Transverse colon (tissue), 4 donors: ENCODE measurements around the gene RNF169. TPM values are rescaled to one million over a fixed set of nuclear protein-coding genes. Genes with fewer than 3 reads are reported as not detected.

Experiments
- DNase-seq: peaks from one replicate; pipeline ENCODE4 v3.0.0-alpha.2; 2019
- H3K27ac ChIP-seq, 4 donors: fragments of 200-600 bp; sonication (generic); 2 replicates each; pipeline ENCODE4 v1.5.1; 2016 to 2018; ENCODE audit warnings: inconsistent platforms in 4 of 4
- H3K27me3 ChIP-seq: fragments of 200-600 bp; sonication (generic); 2 replicates; pipeline ENCODE4 v1.5.1; 2017; ENCODE audit warnings: inconsistent platforms
- H3K36me3 ChIP-seq, 4 donors: fragments of 200-600 bp; sonication (generic); 2 replicates each; pipeline ENCODE4 v1.5.1; 2017 to 2019; ENCODE audit warnings: inconsistent platforms in 4 of 4
- H3K4me1 ChIP-seq, 4 donors: fragments of 200-600 bp; sonication (generic); 2 replicates each; pipeline ENCODE4 v1.5.1; 2017 to 2020; ENCODE audit warnings: inconsistent platforms in 4 of 4
- H3K4me3 ChIP-seq, 4 donors: fragments of 200-600 bp; sonication (generic); 1 replicate in 1 of 4; 2 replicates in 3 of 4; pipeline versions ENCODE4 v1.5.1 to v1.6.1; 2017 to 2019; ENCODE audit warnings: inconsistent platforms in 4 of 4
- H3K9me3 ChIP-seq, 2 donors: fragments of 200-600 bp; sonication (generic); 2 replicates each; pipeline ENCODE4 v1.5.1; 2017 to 2019; ENCODE audit warnings: inconsistent platforms in 2 of 2
- CTCF ChIP-seq, 5 experiments: fragments of 200-600 bp in 3 of 5; fragments of 450-650 bp in 2 of 5; sonication (generic) in 3 of 5; IDR thresholded peaks; 1 replicate in 2 of 5; 2 replicates in 3 of 5; pipeline ENCODE4 v1.5.1; 2016 to 2017; ENCODE audit warnings: antibody characterized with exemption in 5 of 5, inconsistent platforms in 3 of 5, mild to moderate bottlenecking in 2 of 5, moderate library complexity in 1 of 5
- EP300 ChIP-seq: sonication (generic); formaldehyde crosslinking; IDR thresholded peaks from one replicate; pipeline ENCODE4 v1.6.1; 2017; ENCODE audit warnings: antibody characterized with exemption, low read depth
- POLR2A ChIP-seq: fragments of 450-650 bp; IDR thresholded peaks from one replicate; pipeline ENCODE4 v1.6.1; 2016; ENCODE audit warnings: antibody characterized with exemption, mild to moderate bottlenecking, moderate library complexity
- POLR2AphosphoS5 ChIP-seq, 3 donors: sonication (generic); formaldehyde crosslinking; IDR thresholded peaks; one replicate each; pipeline ENCODE4 v1.6.1; 2016; ENCODE audit warnings: antibody characterized with exemption in 3 of 3
- WGBS, 2 donors: methylation state at CpG; one replicate each; pipeline ENCODE4 v1.1.5; 2018; ENCODE audit warnings: low coverage in 1 of 2; 5-methylcytosine and 5-hydroxymethylcytosine counted together
- in situ Hi-C, 4 donors: fragments of 200-750 bp; cut with MboI; loops; one replicate each; pipeline versions ENCODE4 v1.15.0 to v1.15.1; 2017; ENCODE audit warnings: low sequenced_read_pairs in 3 of 4, low pct_ligation_motif_present in 1 of 4, low pct_unique_long_range_greater_than_20kb in 1 of 4
- intact Hi-C: fragments of 100-400 bp; cut with DNase I; formaldehyde crosslinking; loops from one replicate; pipeline ENCODE4 v1.15.1; 2023; ENCODE audit warnings: low total_unique reads
- total RNA-seq, 4 donors: library from RNA; depleted of rRNA; stranded (reverse); fragments of >200 nt; gene quantifications; one replicate each; pipeline ENCODE4 v1.1.0, GENCODE V29; 2016

Gene RNF169
- total RNA-seq, 4 donors from 2014 or later = 15.1 to 22.4 (median 16.6) TPM

- in situ Hi-C loops = no loop called here
- TF ChIP-seq CTCF (IDR thresholded peaks at IDR 0.05) = no peak
- no peak for TF ChIP-seq EP300
- no peak for TF ChIP-seq POLR2A
- no peak for TF ChIP-seq POLR2AphosphoS5 (IDR thresholded peaks at IDR 0.05)
- Histone ChIP-seq H3K36me3 (peaks cover 0 to 8% (median 4%) of the 10 kb centered on the region in 4 donors), H3K27me3 (no peaks in the 10 kb centered on the region), H3K27ac (no peak overlapping the region), H3K4me3 (no peak overlapping the region), H3K4me1 (peaks cover 0 to 31% (median 7%) of the 10 kb centered on the region in 4 donors), H3K9me3 (no peaks in the 10 kb centered on the region)
- no peak for DNase-seq
- 88% methylated on average over 3 of the region's 3 CpGs; no CpG with 5 or more reads in 1 of the 2 donors for WGBS, 2 donors
- intact Hi-C loops = no loop called here
Observed at GRCh38 chr11:74818283-74818946, 69.8 kb downstream of the RNF169 start.

- in situ Hi-C loops (no loop called here), intact Hi-C loops (no loop called here)
- Histone ChIP-seq H3K27me3 (no peaks in the 10 kb centered on the region), H3K4me3 (no peak overlapping the region), H3K4me1 (peaks cover 0 to 31% (median 7%) of the 10 kb centered on the region in 4 donors), H3K27ac (peak overlapping the region in 2 of 4 donors; percentile 18), H3K9me3 (peaks cover 0 to 7% of the 10 kb centered on the region in 2 donors), H3K36me3 (peaks cover 0 to 15% (median 7%) of the 10 kb centered on the region in 4 donors)
- WGBS, 2 donors = 67 to 74% methylated on average over 1 of the region's 1 CpG
- DNase-seq = no peak
- TF ChIP-seq POLR2AphosphoS5 (IDR thresholded peaks at IDR 0.05) (no peak), POLR2A (no peak), EP300 (no peak), CTCF (IDR thresholded peaks at IDR 0.05) (no peak)
Observed at GRCh38 chr11:74819400-74819799, 70.8 kb downstream of the RNF169 start.

- in situ Hi-C loops (no loop called here), intact Hi-C loops (no loop called here)
- TF ChIP-seq POLR2A = no peak
- TF ChIP-seq POLR2AphosphoS5 (IDR thresholded peaks at IDR 0.05) = peak in 1 of 3 donors; percentile 17
- no peak for TF ChIP-seq CTCF (IDR thresholded peaks at IDR 0.05)
- TF ChIP-seq EP300 = no peak
- Histone ChIP-seq H3K36me3 (peaks cover 0 to 28% (median 7%) of the 10 kb centered on the region in 4 donors), H3K27ac (peak overlapping the region in 2 of 4 donors; percentile 28 to 45), H3K9me3 (peaks cover 0 to 10% of the 10 kb centered on the region in 2 donors), H3K4me1 (peaks cover 0 to 31% (median 7%) of the 10 kb centered on the region in 4 donors), H3K27me3 (no peaks in the 10 kb centered on the region), H3K4me3 (no peak overlapping the region)
- 92 to 100% methylated on average over 1 of the region's 1 CpG for WGBS, 2 donors
- DNase-seq = no peak
Observed at GRCh38 chr11:74820763-74821162, 72.1 kb downstream of the RNF169 start.

GRCh38 chr11:74822170-74822569, 73.5 kb downstream of the RNF169 start:
- H3K36me3 ChIP-seq = peaks cover 0 to 36% (median 6%) of the 10 kb centered on the region in 4 donors
- TF ChIP-seq POLR2AphosphoS5 (IDR thresholded peaks at IDR 0.05) (peak; percentile 49 to 60 (median 57)), CTCF (IDR thresholded peaks at IDR 0.05) (no peak)
- no peak overlapping the region for H3K4me3 ChIP-seq
- 62 to 80% methylated on average over 2 to 5 of the region's 5 CpGs for WGBS, 2 donors
- H3K4me1 ChIP-seq = peaks cover 0 to 31% (median 7%) of the 10 kb centered on the region in 4 donors
- DNase-seq = no peak
- H3K9me3 ChIP-seq = peaks cover 0 to 15% of the 10 kb centered on the region in 2 donors
- in situ Hi-C loops (no loop called here), intact Hi-C loops (no loop called here)
- H3K27me3 ChIP-seq = no peaks in the 10 kb centered on the region
- peak overlapping the region; percentile 9 to 66 (median 62) for H3K27ac ChIP-seq
